Spleen (tissue), 11 donors: ENCODE data around the gene LDB2. TPM values are rescaled to one million over a fixed set of nuclear protein-coding genes. Genes with fewer than 3 reads are reported as not detected.

Source experiments
- DNase-seq: peaks from one replicate; pipeline ENCODE4 v3.0.0-alpha.2; 2020
- H3K27ac ChIP-seq, 8 donors: fragments of 200-600 bp; sonication (generic) in 7 of 8; 1 replicate in 4 of 8; 2 replicates in 4 of 8; pipeline versions ENCODE4 v1.5.0 to v1.8.0; 2016 to 2021; ENCODE audit warnings: inconsistent platforms in 4 of 8, mild to moderate bottlenecking in 4 of 8, moderate library complexity in 1 of 8
- H3K27me3 ChIP-seq, 7 donors: fragments of 200-600 bp; sonication (generic) in 6 of 7; replicated peaks in 1 of 7; 1 replicate in 4 of 7; 2 replicates in 3 of 7; pipeline versions ENCODE4 v1.5.0 to v1.8.0; 2016 to 2021; ENCODE audit warnings: inconsistent platforms in 3 of 7, mild to moderate bottlenecking in 1 of 7
- H3K36me3 ChIP-seq, 6 donors: fragments of 200-600 bp; sonication (generic) in 5 of 6; 1 replicate in 4 of 6; 2 replicates in 2 of 6; pipeline versions ENCODE4 v1.5.0 to v1.8.0; 2016 to 2021; ENCODE audit warnings: inconsistent platforms in 2 of 6
- H3K4me1 ChIP-seq, 6 donors: fragments of 200-600 bp; sonication (generic) in 5 of 6; 1 replicate in 3 of 6; 2 replicates in 3 of 6; pipeline versions ENCODE4 v1.5.0 to v1.8.0; 2016 to 2021; ENCODE audit warnings: inconsistent platforms in 3 of 6
- H3K4me3 ChIP-seq, 8 donors: fragments of 200-600 bp; sonication (generic) in 7 of 8; 1 replicate in 4 of 8; 2 replicates in 4 of 8; pipeline versions ENCODE4 v1.5.0 to v1.8.0; 2016 to 2021; ENCODE audit warnings: inconsistent platforms in 4 of 8, mild to moderate bottlenecking in 4 of 8, moderate library complexity in 2 of 8
- H3K9me3 ChIP-seq, 8 donors: fragments of 200-600 bp; sonication (generic) in 7 of 8; 1 replicate in 4 of 8; 2 replicates in 4 of 8; pipeline versions ENCODE4 v1.5.0 to v1.8.0; 2016 to 2021; ENCODE audit warnings: inconsistent platforms in 4 of 8
- CTCF ChIP-seq, 11 experiments: fragments of 200-600 bp in 7 of 11; fragments of 450-650 bp in 4 of 11; sonication (generic) in 4 of 11; IDR thresholded peaks in 8 of 11; conservative IDR thresholded peaks in 3 of 11; 1 replicate in 7 of 11; 2 replicates in 4 of 11; pipeline versions ENCODE4 v1.4.0 to v1.8.0; 2016 to 2021; ENCODE audit warnings: antibody characterized with exemption in 11 of 11, inconsistent platforms in 4 of 11, mild to moderate bottlenecking in 1 of 11
- POLR2A ChIP-seq, 3 donors: fragments of 450-650 bp; IDR thresholded peaks; one replicate each; pipeline ENCODE4 v1.5.1; 2017; ENCODE audit warnings: antibody characterized with exemption in 3 of 3, mild to moderate bottlenecking in 1 of 3
- POLR2AphosphoS5 ChIP-seq, 3 donors: sonication (generic); formaldehyde crosslinking; IDR thresholded peaks; one replicate each; pipeline ENCODE4 v1.5.1; 2017; ENCODE audit warnings: antibody characterized with exemption in 3 of 3
- WGBS, 5 donors: extraction: QIAGEN DNeasy Blood & Tissue Kit in 3 of 5; methylation state at CpG; one replicate each; pipeline versions ENCODE4 v1.1.5 to v1.1.7; 2013 to 2018; 5-methylcytosine and 5-hydroxymethylcytosine counted together
- intact Hi-C: fragments of 100-400 bp; cut with DNase I; formaldehyde crosslinking; loops from one replicate; pipeline ENCODE4 v1.15.0; 2023; ENCODE audit warnings: low total_unique reads
- polyA plus RNA-seq, 3 donors: library from polyadenylated mRNA; stranded (reverse); fragments of 200-250 nt; gene quantifications; one replicate each; pipeline ENCODE4 v1.2.1, GENCODE V29; 2013
- total RNA-seq, 7 donors: library from RNA; depleted of rRNA in 3 of 7; stranded (reverse); fragments of >200 nt in 3 of 7; fragmentation: NEBNext Ultra II Directional in 4 of 7; extraction: Animal tissue kit (Norgen Biotek cat#: 25700) in 4 of 7; gene quantifications; one replicate each; pipeline versions ENCODE4 v1.1.0 to v1.2.1, GENCODE V29; 2016 to 2021
- donor health status: healthy with polysubstance abuse.
- donor health status: DM: no; HTN: no; CAD: no; lungs with moderate emphysema.
- donor health status: DM: no; HTN: no; CAD: no.
- donor health status: Bipolar disorder and iron deficiency.
- donor health status: healthy.
- donor health status: DM: no; HTN: no; CAD: no.
- donor health status: DM: yes; HTN: yes; CAD: no.

The LDB2 gene
- total and polyA plus RNA-seq, 10 donors, result 24.1 to 257 (median 142) TPM

GRCh38 chr4:16707874-16708273 lies 190.6 kb downstream of the LDB2 start:
- H3K36me3 ChIP-seq, result no peaks in the 10 kb centered on the region
- H3K27ac ChIP-seq, result peak overlapping the region in 6 of 8 donors; percentile 37 to 63 (median 44)
- H3K9me3 ChIP-seq, result no peaks in the 10 kb centered on the region
- intact Hi-C loops, result no loop called here
- H3K4me1 ChIP-seq, result peaks cover 0 to 10% (median 2%) of the 10 kb centered on the region in 6 donors
- no peak for DNase-seq
- WGBS, 5 donors, result 65 to 83% (median 74%) methylated on average over 4 of the region's 4 CpGs
- H3K4me3 ChIP-seq, result no peak overlapping the region
- TF ChIP-seq POLR2AphosphoS5 (IDR thresholded peaks at IDR 0.05) (peak in 1 of 3 donors; percentile 66), CTCF (IDR thresholded peaks at IDR 0.05 in 8 of 11, conservative IDR thresholded peaks at IDR 0.05 in 3 of 11) (no peak)
- H3K27me3 ChIP-seq, result no peaks in the 10 kb centered on the region

- peaks cover 0 to 10% (median 2%) of the 10 kb centered on the region in 6 donors for H3K4me1 ChIP-seq
- H3K9me3 ChIP-seq, result no peaks in the 10 kb centered on the region
- no peaks in the 10 kb centered on the region for H3K27me3 ChIP-seq
- H3K4me3 ChIP-seq, result no peak overlapping the region
- WGBS, 5 donors, result 67 to 83% (median 70%) methylated on average over 6 of the region's 6 CpGs
- DNase-seq, result no peak
- intact Hi-C loops, result no loop called here
- no peaks in the 10 kb centered on the region for H3K36me3 ChIP-seq
- no peak overlapping the region for H3K27ac ChIP-seq
- TF ChIP-seq CTCF (IDR thresholded peaks at IDR 0.05 in 8 of 11, conservative IDR thresholded peaks at IDR 0.05 in 3 of 11) (no peak), POLR2AphosphoS5 (IDR thresholded peaks at IDR 0.05) (no peak), POLR2A (IDR thresholded peaks at IDR 0.05) (no peak)
These were observed 192.2 kb downstream of the LDB2 start for GRCh38 chr4:16706251-16706650.

DNA sequence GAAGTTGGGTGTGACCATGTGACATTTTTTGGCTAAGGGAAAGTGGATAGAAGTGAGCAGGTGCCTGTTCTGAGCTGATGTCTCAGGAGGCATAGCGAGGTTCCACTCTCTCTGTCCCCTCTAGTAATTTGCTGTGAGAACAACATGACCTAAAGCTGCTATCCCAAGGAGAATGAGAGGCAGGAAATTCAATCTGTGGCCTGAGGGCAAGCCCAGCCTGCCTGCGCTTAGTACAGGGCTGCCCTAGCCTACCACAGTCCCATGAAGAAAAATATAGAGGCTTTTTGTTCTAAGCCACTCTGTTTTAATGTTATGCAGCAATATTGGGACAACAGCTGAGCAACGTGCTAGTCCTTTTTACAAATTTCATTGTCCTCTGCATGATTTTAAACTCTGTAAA lies 193.1 kb downstream of the LDB2 start:
- no peak overlapping the region for H3K27ac ChIP-seq
- 83 to 93% (median 86%) methylated on average over 3 of the region's 3 CpGs for WGBS, 5 donors

DNA sequence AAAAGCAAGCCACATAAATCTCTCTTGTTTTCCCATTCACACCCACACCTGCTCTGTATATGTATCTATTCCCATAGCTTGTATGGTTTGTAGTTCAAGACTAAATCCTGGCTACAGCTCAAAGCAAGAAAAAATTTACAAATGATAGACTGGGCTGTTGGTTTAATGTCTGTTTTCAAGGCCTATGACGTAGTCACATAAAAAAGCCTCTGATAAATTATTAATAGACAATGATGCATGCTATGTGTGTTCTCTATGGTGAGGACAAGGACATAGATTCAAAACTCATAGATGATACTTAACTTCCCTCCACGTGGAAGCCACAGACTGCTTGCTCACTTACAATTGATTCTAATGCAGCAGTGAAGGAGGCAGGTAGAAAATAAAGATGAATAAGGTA lies 194.0 kb downstream of the LDB2 start:
- H3K27ac ChIP-seq, result no peak overlapping the region
- H3K4me1 ChIP-seq, result peaks cover 0 to 10% (median 2%) of the 10 kb centered on the region in 6 donors
- H3K27me3 ChIP-seq, result no peaks in the 10 kb centered on the region
- intact Hi-C loops, result no loop called here
- 49 to 76% (median 62%) methylated on average over 2 of the region's 2 CpGs for WGBS, 5 donors
- TF ChIP-seq POLR2A (IDR thresholded peaks at IDR 0.05) (no peak), CTCF (IDR thresholded peaks at IDR 0.05 in 8 of 11, conservative IDR thresholded peaks at IDR 0.05 in 3 of 11) (no peak), POLR2AphosphoS5 (IDR thresholded peaks at IDR 0.05) (no peak)
- H3K36me3 ChIP-seq, result no peaks in the 10 kb centered on the region
- DNase-seq, result no peak
- H3K4me3 ChIP-seq, result no peak overlapping the region
- H3K9me3 ChIP-seq, result no peaks in the 10 kb centered on the region

More for the DNA sequence above, 193.1 kb downstream of the LDB2 start:
- no peaks in the 10 kb centered on the region for H3K27me3 ChIP-seq
- H3K4me1 ChIP-seq, result peaks cover 0 to 10% (median 2%) of the 10 kb centered on the region in 6 donors
- no peak for DNase-seq
- no peaks in the 10 kb centered on the region for H3K9me3 ChIP-seq
- H3K4me3 ChIP-seq, result no peak overlapping the region
- no peaks in the 10 kb centered on the region for H3K36me3 ChIP-seq
- TF ChIP-seq CTCF (IDR thresholded peaks at IDR 0.05 in 8 of 11, conservative IDR thresholded peaks at IDR 0.05 in 3 of 11), result no peak
- TF ChIP-seq POLR2A (IDR thresholded peaks at IDR 0.05), result no peak
- no peak for TF ChIP-seq POLR2AphosphoS5 (IDR thresholded peaks at IDR 0.05)
- intact Hi-C loops, result no loop called here
